Ascending aorta (tissue), 2 donors: Measurements from ENCODE around the gene FAM186B. TPM values are rescaled to one million over a fixed set of nuclear protein-coding genes. Genes with fewer than 3 reads are reported as not detected.

ENCODE experiments used
- DNase-seq, 2 donors: peaks; one replicate each; pipeline ENCODE4 v3.0.0-alpha.2; 2019; ENCODE audit warnings: low spot score in 2 of 2
- H3K27ac ChIP-seq, 2 donors: fragments of 200-600 bp; sonication (generic); one replicate each; pipeline ENCODE4 v1.5.1; 2016 to 2017; ENCODE audit warnings: mild to moderate bottlenecking in 1 of 2
- H3K27me3 ChIP-seq: fragments of 200-600 bp; sonication (generic); one replicate; pipeline ENCODE4 v1.5.1; 2017
- H3K36me3 ChIP-seq, 2 donors: fragments of 200-600 bp; sonication (generic); one replicate each; pipeline ENCODE4 v1.5.1; 2016
- H3K4me1 ChIP-seq, 2 donors: fragments of 200-600 bp; sonication (generic); one replicate each; pipeline ENCODE4 v1.5.1; 2016 to 2017; ENCODE audit warnings: mild to moderate bottlenecking in 1 of 2
- H3K4me3 ChIP-seq, 2 donors: fragments of 200-600 bp; sonication (generic); one replicate each; pipeline ENCODE4 v1.5.1; 2016 to 2017; ENCODE audit warnings: mild to moderate bottlenecking in 1 of 2
- H3K9me3 ChIP-seq, 2 donors: fragments of 200-600 bp; sonication (generic); one replicate each; pipeline ENCODE4 v1.5.1; 2016
- CTCF ChIP-seq, 3 experiments: fragments of 200-600 bp in 2 of 3; fragments of 450-650 bp in 1 of 3; sonication (generic) in 2 of 3; IDR thresholded peaks; one replicate each; pipeline ENCODE4 v1.5.1; 2016 to 2019; ENCODE audit warnings: antibody characterized with exemption in 3 of 3, mild to moderate bottlenecking in 1 of 3, moderate library complexity in 1 of 3
- intact Hi-C: fragments of 100-400 bp; cut with DNase I; formaldehyde crosslinking; loops from one replicate; pipeline ENCODE4 v1.15.1; 2023
- total RNA-seq: library from RNA; depleted of rRNA; stranded (reverse); fragments of >200 nt; gene quantifications from one replicate; pipeline ENCODE4 v1.1.0, GENCODE V29; 2016

The FAM186B gene
- total RNA-seq, 1 donor from 2014 or later: not detected

GRCh38 chr12:49538510-49539403, 66.7 kb downstream of the FAM186B start, which contains the start of gene KCNH3:
TSS of gene KCNH3 (plus strand) at chr12:49539030. CDS start at chr12:49539417, 387 bp downstream.
- DNase-seq: peak in 1 of 2 donors; percentile 84

GRCh38 chr12:49537752-49538509, 67.5 kb downstream of the FAM186B start:
- Histone ChIP-seq H3K4me3 (peak overlapping the region; percentile 51 to 72), H3K36me3 (no peaks in the 10 kb centered on the region), H3K4me1 (peaks cover 0 to 9% of the 10 kb centered on the region in 2 donors), H3K27me3 (peaks cover 5% of the 10 kb centered on the region), H3K9me3 (no peaks in the 10 kb centered on the region), H3K27ac (no peak overlapping the region)
- intact Hi-C loops: no loop called here
- peak in 1 of 2 donors; percentile 63 for DNase-seq
- TF ChIP-seq CTCF (IDR thresholded peaks at IDR 0.05): no peak

More at GRCh38 chr12:49538510-49539403, 66.7 kb downstream of the FAM186B start, which contains the start of gene KCNH3:
- TF ChIP-seq CTCF (IDR thresholded peaks at IDR 0.05): no peak
- no peaks in the 10 kb centered on the region for H3K9me3 ChIP-seq
- no peaks in the 10 kb centered on the region for H3K36me3 ChIP-seq
- H3K4me1 ChIP-seq: peaks cover 0 to 9% of the 10 kb centered on the region in 2 donors
- H3K27ac ChIP-seq: no peak within 1 kb of the TSS
- peaks cover 5% of the 10 kb centered on the region for H3K27me3 ChIP-seq
- intact Hi-C loops: no loop called here
- peak within 1 kb of the TSS; percentile 51 to 72 for H3K4me3 ChIP-seq

Other genes with a start within 250 kb of the FAM186B start
- gene SPATS2, start 238.2 kb downstream of the FAM186B start, total RNA-seq: 13.8 TPM
- not detected for gene KCNH3, start 66.6 kb downstream of the FAM186B start, total RNA-seq
- 66.8 TPM for gene MCRS1, start 37.5 kb downstream of the FAM186B start, total RNA-seq
- 9.5 TPM for gene PRPF40B, start 17.9 kb upstream of the FAM186B start, total RNA-seq
- gene FMNL3, start 101.8 kb upstream of the FAM186B start, total RNA-seq: 30.4 TPM
- gene TMBIM6, start 135.9 kb upstream of the FAM186B start, total RNA-seq: 188 TPM
- 33.4 TPM for gene NCKAP5L, start 222.8 kb upstream of the FAM186B start, total RNA-seq
- gene BCDIN3D, start 237.5 kb upstream of the FAM186B start, total RNA-seq: 2.6 TPM